Gastrocnemius medialis (tissue), 4 donors: ENCODE results near the gene CFAP92.

Source experiments
- POLR2A ChIP-seq, 2 donors: fragments of 450-650 bp; IDR thresholded peaks; one replicate each; pipeline ENCODE4 v1.6.1; 2017; ENCODE audit warnings: antibody characterized with exemption in 2 of 2, mild to moderate bottlenecking in 2 of 2, moderate library complexity in 2 of 2
- TF ChIP-seq, protein P1 (sequence below), 5 experiments: fragments of 450-650 bp in 3 of 5; fragments of 200-600 bp in 2 of 5; sonication (generic) in 2 of 5; IDR thresholded peaks in 4 of 5; conservative IDR thresholded peaks in 1 of 5; 1 replicate in 4 of 5; 2 replicates in 1 of 5; pipeline ENCODE4 v1.5.1; 2016 to 2019; ENCODE audit warnings: antibody characterized with exemption in 5 of 5, mild to moderate bottlenecking in 3 of 5, moderate library complexity in 3 of 5

DNA sequence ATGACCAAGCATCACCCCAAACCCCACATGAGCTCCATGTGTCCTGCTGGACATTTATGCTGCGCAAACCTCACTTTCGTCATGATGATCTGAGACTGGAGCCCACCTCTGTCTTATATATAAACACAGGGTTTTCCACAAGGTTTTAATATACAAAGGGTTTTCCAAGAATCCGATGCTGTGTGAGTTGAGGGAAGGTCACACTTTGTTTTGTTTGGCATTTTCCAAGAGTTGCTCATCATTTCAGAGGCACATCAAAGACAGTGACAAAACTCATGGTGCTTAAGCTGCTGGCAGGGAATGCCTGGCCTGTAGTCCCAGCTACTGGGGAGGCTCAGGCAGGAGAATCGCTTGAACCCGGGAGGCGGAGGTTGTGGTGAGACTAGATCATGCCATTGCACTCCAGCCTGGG, 27.3 kb upstream of the CFAP92 start:
- TF ChIP-seq, protein P1, sequence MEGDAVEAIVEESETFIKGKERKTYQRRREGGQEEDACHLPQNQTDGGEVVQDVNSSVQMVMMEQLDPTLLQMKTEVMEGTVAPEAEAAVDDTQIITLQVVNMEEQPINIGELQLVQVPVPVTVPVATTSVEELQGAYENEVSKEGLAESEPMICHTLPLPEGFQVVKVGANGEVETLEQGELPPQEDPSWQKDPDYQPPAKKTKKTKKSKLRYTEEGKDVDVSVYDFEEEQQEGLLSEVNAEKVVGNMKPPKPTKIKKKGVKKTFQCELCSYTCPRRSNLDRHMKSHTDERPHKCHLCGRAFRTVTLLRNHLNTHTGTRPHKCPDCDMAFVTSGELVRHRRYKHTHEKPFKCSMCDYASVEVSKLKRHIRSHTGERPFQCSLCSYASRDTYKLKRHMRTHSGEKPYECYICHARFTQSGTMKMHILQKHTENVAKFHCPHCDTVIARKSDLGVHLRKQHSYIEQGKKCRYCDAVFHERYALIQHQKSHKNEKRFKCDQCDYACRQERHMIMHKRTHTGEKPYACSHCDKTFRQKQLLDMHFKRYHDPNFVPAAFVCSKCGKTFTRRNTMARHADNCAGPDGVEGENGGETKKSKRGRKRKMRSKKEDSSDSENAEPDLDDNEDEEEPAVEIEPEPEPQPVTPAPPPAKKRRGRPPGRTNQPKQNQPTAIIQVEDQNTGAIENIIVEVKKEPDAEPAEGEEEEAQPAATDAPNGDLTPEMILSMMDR (IDR thresholded peaks at IDR 0.05 in 4 of 5, conservative IDR thresholded peaks at IDR 0.05 in 1 of 5): no peak
- TF ChIP-seq POLR2A (IDR thresholded peaks at IDR 0.05): no peak
